Urinary bladder (tissue), 4 donors: ENCODE measurements around the gene ITIH2. TPM values are rescaled to one million over a fixed set of nuclear protein-coding genes. Genes with fewer than 3 reads are reported as not detected.
"Not testable (repeated sequence)": the region's sequence is repeated elsewhere in the genome, so short reads cannot be mapped to it uniquely, and the experiment has no call there.

Experiments used
- DNase-seq: peaks from one replicate; pipeline ENCODE4 v3.0.0-alpha.2; 2015; ENCODE audit errors: extremely low spot score
- H3K27ac ChIP-seq: one replicate; pipeline ENCODE4 v1.5.1; 2013; ENCODE audit warnings: low read depth, mild to moderate bottlenecking, moderate library complexity
- H3K36me3 ChIP-seq: one replicate; pipeline ENCODE4 v1.6.1; 2013; ENCODE audit warnings: mild to moderate bottlenecking, moderate library complexity; ENCODE audit not compliant: insufficient read depth
- H3K4me1 ChIP-seq: one replicate; pipeline ENCODE4 v1.6.1; 2013; ENCODE audit warnings: mild to moderate bottlenecking, moderate library complexity; ENCODE audit not compliant: insufficient read depth
- H3K4me3 ChIP-seq: one replicate; pipeline ENCODE4 v1.5.1; 2013; ENCODE audit warnings: low read depth, low read length
- WGBS: extraction: QIAGEN DNeasy Blood & Tissue Kit; methylation state at CpG from one replicate; pipeline ENCODE4 v1.1.7; 2013; 5-methylcytosine and 5-hydroxymethylcytosine counted together
- polyA plus RNA-seq: library from polyadenylated mRNA; stranded (reverse); fragments of 200-250 nt; gene quantifications from one replicate; pipeline ENCODE4 v1.2.3, GENCODE V29; 2013
- total RNA-seq: library from RNA; depleted of rRNA; stranded (reverse); fragments of >200 nt; gene quantifications from one replicate; pipeline ENCODE4 v1.2.3, GENCODE V29; 2014
- donor health status: healthy with polysubstance abuse.
- donor health status: healthy.

The ITIH2 gene
- total and polyA plus RNA-seq, 2 donors: 0.16 to 0.20 TPM

- H3K36me3 ChIP-seq: no peaks in the 10 kb centered on the region
- no peak overlapping the region for H3K27ac ChIP-seq
- no peaks in the 10 kb centered on the region for H3K4me1 ChIP-seq
- WGBS: 85% methylated on average over 13 of the region's 13 CpGs
- H3K4me3 ChIP-seq: no peak overlapping the region
- no peak for DNase-seq
Observed at GRCh38 chr10:7686351-7687171, 16.6 kb upstream of the ITIH2 start.

GRCh38 chr10:7687228-7687907 lies 15.7 kb upstream of the ITIH2 start:
- Histone ChIP-seq H3K36me3 (no peaks in the 10 kb centered on the region), H3K4me1 (no peaks in the 10 kb centered on the region), H3K27ac (no peak overlapping the region), H3K4me3 (no peak overlapping the region)
- DNase-seq: peak; percentile 67
- 24% methylated on average over 20 of the region's 20 CpGs for WGBS

GRCh38 chr10:7689591-7689990 lies 13.5 kb upstream of the ITIH2 start:
- H3K4me1 ChIP-seq: no peaks in the 10 kb centered on the region
- no peak overlapping the region for H3K27ac ChIP-seq
- DNase-seq: no peak
- no peaks in the 10 kb centered on the region for H3K36me3 ChIP-seq
- H3K4me3 ChIP-seq: no peak overlapping the region

- 87% methylated on average over 3 of the region's 3 CpGs for WGBS
- DNase-seq: not testable (repeated sequence)
Observed at GRCh38 chr10:7690885-7691597, 12.1 kb upstream of the ITIH2 start.

GRCh38 chr10:7692368-7692767 lies 10.7 kb upstream of the ITIH2 start:
- DNase-seq, H3K27ac ChIP-seq, H3K4me1 ChIP-seq, H3K36me3 ChIP-seq, H3K4me3 ChIP-seq: not testable (repeated sequence)

More at GRCh38 chr10:7690885-7691597, 12.1 kb upstream of the ITIH2 start:
- H3K27ac ChIP-seq, H3K36me3 ChIP-seq, H3K4me1 ChIP-seq, H3K4me3 ChIP-seq: not testable (repeated sequence)

GRCh38 chr10:7693194-7693593 lies 9.9 kb upstream of the ITIH2 start:
- H3K4me3 ChIP-seq, DNase-seq, H3K36me3 ChIP-seq, H3K4me1 ChIP-seq, H3K27ac ChIP-seq: not testable (repeated sequence)

GRCh38 chr10:7696545-7696944 lies 6.6 kb upstream of the ITIH2 start:
- no peaks in the 10 kb centered on the region for H3K4me1 ChIP-seq
- no peaks in the 10 kb centered on the region for H3K36me3 ChIP-seq
- DNase-seq: no peak
- no peak overlapping the region for H3K4me3 ChIP-seq
- WGBS: 62% methylated on average over 3 of the region's 3 CpGs
- H3K27ac ChIP-seq: no peak overlapping the region

- DNase-seq: no peak
- H3K36me3 ChIP-seq: no peaks in the 10 kb centered on the region
- H3K27ac ChIP-seq: no peak overlapping the region
- H3K4me3 ChIP-seq: no peak overlapping the region
- whole genome bisulfite sequencing: 46% methylated on average over 8 of the region's 8 CpGs
- H3K4me1 ChIP-seq: no peaks in the 10 kb centered on the region
Observed at GRCh38 chr10:7697426-7697825, 5.7 kb upstream of the ITIH2 start.

- Histone ChIP-seq H3K4me3 (no peak overlapping the region), H3K36me3 (no peaks in the 10 kb centered on the region), H3K27ac (no peak overlapping the region), H3K4me1 (no peaks in the 10 kb centered on the region)
- no peak for DNase-seq
- WGBS: 65% methylated on average over 2 of the region's 2 CpGs
Observed at GRCh38 chr10:7700577-7701125, 2.5 kb upstream of the ITIH2 start.

- no peaks in the 10 kb centered on the region for H3K4me1 ChIP-seq
- no peak for DNase-seq
- H3K36me3 ChIP-seq: no peaks in the 10 kb centered on the region
- no peak overlapping the region for H3K4me3 ChIP-seq
- 93% methylated on average over 8 of the region's 8 CpGs for WGBS
- no peak overlapping the region for H3K27ac ChIP-seq
Observed at GRCh38 chr10:7701158-7701742, 1.9 kb upstream of the ITIH2 start.

GRCh38 chr10:7702288-7702812 lies 766 bp upstream of the ITIH2 start:
- no peaks in the 10 kb centered on the region for H3K36me3 ChIP-seq
- H3K4me1 ChIP-seq: no peaks in the 10 kb centered on the region
- 92% methylated on average over 4 of the region's 4 CpGs for WGBS
- H3K4me3 ChIP-seq: no peak overlapping the region
- no peak for DNase-seq
- no peak overlapping the region for H3K27ac ChIP-seq

- WGBS: 76% methylated on average over 8 of the region's 8 CpGs
- no peak for DNase-seq
- no peaks in the 10 kb centered on the region for H3K4me1 ChIP-seq
- no peak overlapping the region for H3K4me3 ChIP-seq
- no peaks in the 10 kb centered on the region for H3K36me3 ChIP-seq
- H3K27ac ChIP-seq: no peak overlapping the region
Observed at GRCh38 chr10:7704071-7705016, 1.2 kb downstream of the ITIH2 start.
